ENCODE data around the gene DRICH1. TPM values are rescaled to one million over a fixed set of nuclear protein-coding genes. Genes with fewer than 3 reads are reported as not detected.
"Not testable (repeated sequence)": the region's sequence is repeated elsewhere in the genome, so short reads cannot be mapped to it uniquely, and the experiment has no call there.

DRICH1 gene
- total RNA-seq, 2 experiments from 2014 or later = 0.38 to 0.49 TPM

DNA sequence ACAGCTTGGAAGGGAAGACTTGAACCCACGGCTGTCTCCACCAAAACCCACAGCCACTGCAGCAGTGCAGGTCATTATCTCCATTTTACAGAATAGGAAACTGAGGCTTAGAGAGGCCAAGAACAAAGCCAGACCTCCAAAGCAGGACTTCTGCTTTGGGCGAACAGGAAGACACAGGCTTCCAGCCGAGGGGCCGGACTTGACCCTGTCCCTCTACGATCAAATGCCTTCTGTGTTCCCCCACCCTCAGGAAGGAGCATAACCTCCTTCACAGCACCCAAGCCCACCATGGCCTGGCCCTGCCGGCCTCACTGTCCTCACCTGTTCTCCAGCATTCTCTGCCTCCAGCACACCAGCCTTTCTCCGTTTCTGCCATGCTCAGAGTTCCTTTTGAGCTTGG is 67.8 kb downstream of the DRICH1 start:
- ChIA-PET CTCF (ENCODE audit: unreplicated experiment) (no interaction called here), POLR2A (interaction anchor here (0.5 kb wide), 1 partner anchor 55 kb away, joined by 5 read pairs; no protein-coding TSS in a partner anchor)
- BruUV-seq (replicated peaks) = no TSS peak
- no peaks in the 10 kb centered on the region for H3K79me2 ChIP-seq (ENCODE audit: insufficient read depth, low read depth, low read length)
- no peak overlapping the region for H2AFZ ChIP-seq (ENCODE audit: low read length)
- H3K4me1 ChIP-seq (ENCODE audit: insufficient read depth, low read length, poor library complexity, severe bottlenecking) = no peaks in the 10 kb centered on the region
- TF ChIP-seq, protein P1, sequence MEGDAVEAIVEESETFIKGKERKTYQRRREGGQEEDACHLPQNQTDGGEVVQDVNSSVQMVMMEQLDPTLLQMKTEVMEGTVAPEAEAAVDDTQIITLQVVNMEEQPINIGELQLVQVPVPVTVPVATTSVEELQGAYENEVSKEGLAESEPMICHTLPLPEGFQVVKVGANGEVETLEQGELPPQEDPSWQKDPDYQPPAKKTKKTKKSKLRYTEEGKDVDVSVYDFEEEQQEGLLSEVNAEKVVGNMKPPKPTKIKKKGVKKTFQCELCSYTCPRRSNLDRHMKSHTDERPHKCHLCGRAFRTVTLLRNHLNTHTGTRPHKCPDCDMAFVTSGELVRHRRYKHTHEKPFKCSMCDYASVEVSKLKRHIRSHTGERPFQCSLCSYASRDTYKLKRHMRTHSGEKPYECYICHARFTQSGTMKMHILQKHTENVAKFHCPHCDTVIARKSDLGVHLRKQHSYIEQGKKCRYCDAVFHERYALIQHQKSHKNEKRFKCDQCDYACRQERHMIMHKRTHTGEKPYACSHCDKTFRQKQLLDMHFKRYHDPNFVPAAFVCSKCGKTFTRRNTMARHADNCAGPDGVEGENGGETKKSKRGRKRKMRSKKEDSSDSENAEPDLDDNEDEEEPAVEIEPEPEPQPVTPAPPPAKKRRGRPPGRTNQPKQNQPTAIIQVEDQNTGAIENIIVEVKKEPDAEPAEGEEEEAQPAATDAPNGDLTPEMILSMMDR (conservative IDR thresholded peaks at IDR 0.05; ENCODE audit: low read length) = no peak
- TF ChIP-seq EZH2phosphoT487 (IDR thresholded peaks at IDR 0.05; ENCODE audit: borderline replicate concordance, low read depth, low read length) = no peak
- no peaks in the 10 kb centered on the region for H3K9me3 ChIP-seq (ENCODE audit: low read length)
- H4K20me1 ChIP-seq (ENCODE audit: insufficient read depth, low read length) = no peaks in the 10 kb centered on the region
- H3K4me2 ChIP-seq (ENCODE audit: low read length) = no peak overlapping the region
- no peak overlapping the region for H3K4me3 ChIP-seq (ENCODE audit: low read depth, low read length, poor library complexity, severe bottlenecking)
- H3K27ac ChIP-seq (ENCODE audit: low read depth, low read length, poor library complexity, severe bottlenecking) = no peak overlapping the region
- H3K36me3 ChIP-seq (ENCODE audit: insufficient read depth, low read length) = no peaks in the 10 kb centered on the region
- DNase-seq (ENCODE audit: low spot score) = no peak
- no peaks in the 10 kb centered on the region for H3K9me2 ChIP-seq (ENCODE audit: insufficient read depth, low read length)
- intact Hi-C loops (cut with micrococcal nuclease; ENCODE audit: unreplicated experiment) = no loop called here

DNA sequence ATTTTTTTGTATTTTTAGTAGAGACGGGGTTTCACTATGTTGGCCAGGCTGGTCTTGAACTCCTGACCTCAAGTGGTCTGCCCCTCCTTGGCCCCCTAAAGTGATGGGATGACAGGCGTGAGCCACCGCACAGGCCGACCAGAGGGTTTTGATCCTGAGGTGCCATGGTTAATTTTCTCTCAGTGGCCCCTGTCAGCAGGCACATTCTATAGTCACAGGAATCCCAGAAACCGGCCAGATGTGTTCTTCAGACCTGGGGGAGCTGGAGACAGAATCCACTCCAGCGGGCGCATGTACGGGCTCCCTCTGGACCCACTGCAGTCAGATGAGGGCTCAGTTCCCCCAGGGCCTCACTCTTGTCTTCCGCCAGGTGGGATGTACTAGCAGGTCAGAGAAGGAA is 69.0 kb downstream of the DRICH1 start:
- intact Hi-C loops (cut with micrococcal nuclease; ENCODE audit: unreplicated experiment) = no loop called here
- DNase-seq (ENCODE audit: low spot score) = no peak
- Histone ChIP-seq H3K4me2 (ENCODE audit: low read length) (no peak overlapping the region), H3K9me2 (ENCODE audit: insufficient read depth, low read length) (no peaks in the 10 kb centered on the region), H3K79me2 (ENCODE audit: insufficient read depth, low read depth, low read length) (no peaks in the 10 kb centered on the region), H4K20me1 (ENCODE audit: insufficient read depth, low read length) (no peaks in the 10 kb centered on the region), H3K27ac (ENCODE audit: low read depth, low read length, poor library complexity, severe bottlenecking) (no peak overlapping the region), H3K9me3 (ENCODE audit: low read length) (no peaks in the 10 kb centered on the region), H3K4me3 (ENCODE audit: low read depth, low read length, poor library complexity, severe bottlenecking) (no peak overlapping the region), H3K4me1 (ENCODE audit: insufficient read depth, low read length, poor library complexity, severe bottlenecking) (no peaks in the 10 kb centered on the region), H2AFZ (ENCODE audit: low read length) (no peak overlapping the region), H3K36me3 (ENCODE audit: insufficient read depth, low read length) (no peaks in the 10 kb centered on the region)
- BruUV-seq (replicated peaks) = no TSS peak
- POLR2A ChIA-PET = no interaction called here
- CTCF ChIA-PET (ENCODE audit: unreplicated experiment) = no interaction called here
- TF ChIP-seq EZH2phosphoT487 (IDR thresholded peaks at IDR 0.05; ENCODE audit: borderline replicate concordance, low read depth, low read length) = no peak
- TF ChIP-seq, protein P1 (conservative IDR thresholded peaks at IDR 0.05; ENCODE audit: low read length) = no peak

DNA sequence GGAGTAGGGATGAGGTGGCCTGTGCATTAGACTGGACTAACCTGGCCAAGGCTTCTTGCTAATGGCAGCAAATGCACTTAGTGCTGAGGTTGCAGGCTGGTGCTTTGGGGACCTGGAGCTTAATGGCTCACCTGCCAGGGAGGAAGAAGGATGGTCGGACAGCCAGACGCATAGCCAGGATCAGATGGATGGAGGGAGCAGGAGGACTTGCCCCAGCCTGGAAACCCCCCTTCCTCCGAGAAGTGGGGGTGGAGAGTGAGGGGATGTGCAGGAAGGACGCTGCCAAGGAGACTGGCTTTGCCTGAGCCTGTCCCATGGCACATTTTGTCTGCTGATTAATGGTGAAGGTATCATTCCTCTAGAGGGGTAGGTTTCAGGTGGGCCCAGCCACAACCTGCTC is 69.9 kb downstream of the DRICH1 start:
- Histone ChIP-seq H3K27ac (ENCODE audit: low read depth, low read length, poor library complexity, severe bottlenecking) (no peak overlapping the region), H3K9me3 (ENCODE audit: low read length) (no peaks in the 10 kb centered on the region), H3K4me2 (ENCODE audit: low read length) (no peak overlapping the region), H4K20me1 (ENCODE audit: insufficient read depth, low read length) (no peaks in the 10 kb centered on the region), H3K4me1 (ENCODE audit: insufficient read depth, low read length, poor library complexity, severe bottlenecking) (no peaks in the 10 kb centered on the region), H3K9me2 (ENCODE audit: insufficient read depth, low read length) (no peaks in the 10 kb centered on the region), H3K79me2 (ENCODE audit: insufficient read depth, low read depth, low read length) (no peaks in the 10 kb centered on the region), H3K36me3 (ENCODE audit: insufficient read depth, low read length) (no peaks in the 10 kb centered on the region), H3K4me3 (ENCODE audit: low read depth, low read length, poor library complexity, severe bottlenecking) (no peak overlapping the region), H2AFZ (ENCODE audit: low read length) (no peak overlapping the region)
- intact Hi-C loops (cut with micrococcal nuclease; ENCODE audit: unreplicated experiment) = no loop called here
- ChIA-PET POLR2A (no interaction called here), CTCF (ENCODE audit: unreplicated experiment) (interaction anchor here (0.6 kb wide), 1 partner anchor 21 kb away, joined by 4 read pairs; no protein-coding TSS in a partner anchor)
- DNase-seq (ENCODE audit: low spot score) = no peak
- BruUV-seq (replicated peaks) = no TSS peak
- TF ChIP-seq, protein P1 (conservative IDR thresholded peaks at IDR 0.05; ENCODE audit: low read length) = no peak
- no peak for TF ChIP-seq EZH2phosphoT487 (IDR thresholded peaks at IDR 0.05; ENCODE audit: borderline replicate concordance, low read depth, low read length)

DNA sequence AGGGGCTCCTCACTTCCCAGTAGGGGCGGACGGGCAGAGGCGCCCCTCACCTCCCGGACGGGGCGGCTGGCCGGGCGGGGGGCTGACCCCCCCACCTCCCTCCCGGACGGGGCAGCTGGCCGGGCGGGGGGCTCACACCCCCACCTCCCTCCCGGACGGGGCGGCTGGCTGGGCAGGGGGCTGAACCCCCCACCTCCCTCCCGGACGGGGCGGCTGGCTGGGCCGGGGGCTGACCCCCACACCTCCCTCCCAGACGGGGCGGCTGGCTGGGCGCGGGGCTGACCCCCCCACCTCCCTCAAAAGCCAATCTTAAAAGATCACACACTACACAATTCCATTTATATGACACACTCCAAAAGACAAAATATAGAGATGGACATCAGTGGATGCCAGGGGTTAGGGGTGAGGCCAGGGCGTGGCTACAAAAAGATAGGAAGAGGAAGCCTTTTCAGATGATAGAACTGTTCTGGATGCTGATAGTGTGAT is 71.1 kb downstream of the DRICH1 start:
- H3K9me3 ChIP-seq (ENCODE audit: low read length); H4K20me1 ChIP-seq (ENCODE audit: insufficient read depth, low read length); H3K27ac ChIP-seq (ENCODE audit: low read depth, low read length, poor library complexity, severe bottlenecking); intact Hi-C loops (cut with micrococcal nuclease; ENCODE audit: unreplicated experiment); H3K36me3 ChIP-seq (ENCODE audit: insufficient read depth, low read length); DNase-seq (ENCODE audit: low spot score); H3K4me1 ChIP-seq (ENCODE audit: insufficient read depth, low read length, poor library complexity, severe bottlenecking); H2AFZ ChIP-seq (ENCODE audit: low read length); H3K4me3 ChIP-seq (ENCODE audit: low read depth, low read length, poor library complexity, severe bottlenecking); H3K79me2 ChIP-seq (ENCODE audit: insufficient read depth, low read depth, low read length); H3K4me2 ChIP-seq (ENCODE audit: low read length); H3K9me2 ChIP-seq (ENCODE audit: insufficient read depth, low read length); BruUV-seq (replicated peaks); POLR2A ChIA-PET: not testable (repeated sequence)
- CTCF ChIA-PET (ENCODE audit: unreplicated experiment) = interaction anchor here (0.6 kb wide), 1 partner anchor 64 kb away, joined by 3 read pairs; no protein-coding TSS in a partner anchor

Measured in OCI-LY7 (cell line).